Osteoblast (primary cell): ENCODE data around the gene UNC5C. TPM values are rescaled to one million over a fixed set of nuclear protein-coding genes. Genes with fewer than 3 reads are reported as not detected.

Experiments used
- DNase-seq: peaks from one replicate; pipeline ENCODE4 v3.0.0; 2011; ENCODE audit warnings: low spot score, mixed read lengths; ENCODE audit not compliant: insufficient read length; ENCODE audit errors: missing footprints
- H2AFZ ChIP-seq: 2 replicates; pipeline ENCODE4 v1.6.0; 2011; ENCODE audit warnings: mild to moderate bottlenecking, low read length
- H3K27ac ChIP-seq: 2 replicates; pipeline ENCODE4 v1.5.1; 2011; ENCODE audit warnings: mild to moderate bottlenecking, low read depth, low read length, moderate library complexity
- H3K27me3 ChIP-seq: 2 replicates; pipeline ENCODE4 v1.6.0; 2012; ENCODE audit warnings: mild to moderate bottlenecking, control low read depth, inconsistent platforms, low read length, moderate library complexity; ENCODE audit not compliant: insufficient read depth
- H3K36me3 ChIP-seq: 2 replicates; pipeline ENCODE4 v1.5.1; 2011; ENCODE audit warnings: mild to moderate bottlenecking, low read length, control low read depth, moderate library complexity; ENCODE audit not compliant: insufficient read depth
- H3K4me1 ChIP-seq: 2 replicates; pipeline ENCODE4 v1.5.1; 2011; ENCODE audit warnings: mild to moderate bottlenecking, low read length, control low read depth, moderate library complexity; ENCODE audit not compliant: insufficient read depth
- H3K4me2 ChIP-seq: 2 replicates; pipeline ENCODE4 v1.6.0; 2011; ENCODE audit warnings: mild to moderate bottlenecking, low read length; ENCODE audit not compliant: insufficient read depth
- H3K4me3 ChIP-seq: fragments of 200-600 bp; sonication (generic); 3 replicates; pipeline ENCODE4 v1.5.1; 2012; ENCODE audit warnings: mild to moderate bottlenecking, low read length, inconsistent platforms; ENCODE audit not compliant: insufficient read depth
- H3K79me2 ChIP-seq: 2 replicates; pipeline ENCODE4 v1.6.0; 2012; ENCODE audit warnings: mild to moderate bottlenecking, low read length, control low read depth, inconsistent platforms; ENCODE audit not compliant: insufficient read depth
- H3K9me3 ChIP-seq: 2 replicates; pipeline ENCODE4 v1.5.1; 2011; ENCODE audit warnings: low read depth, low read length, control low read depth
- H4K20me1 ChIP-seq: 2 replicates; pipeline ENCODE4 v1.6.0; 2012; ENCODE audit warnings: mild to moderate bottlenecking, low read length, control low read depth; ENCODE audit not compliant: insufficient read depth
- total RNA-seq: library from RNA; depleted of rRNA; stranded (reverse); fragments of >200 nt; gene quantifications from 2 replicates; pipeline ENCODE4 v1.2.3, GENCODE V29; 2012
- TF ChIP-seq, protein P1 (sequence below): IDR thresholded peaks from 2 replicates; pipeline ENCODE4 v1.5.1; 2011; ENCODE audit warnings: mild to moderate bottlenecking, low read depth, low read length, moderate library complexity; ENCODE audit errors: extremely low read depth

UNC5C gene
- total RNA-seq, 1 donor: 9.0 TPM

DNA sequence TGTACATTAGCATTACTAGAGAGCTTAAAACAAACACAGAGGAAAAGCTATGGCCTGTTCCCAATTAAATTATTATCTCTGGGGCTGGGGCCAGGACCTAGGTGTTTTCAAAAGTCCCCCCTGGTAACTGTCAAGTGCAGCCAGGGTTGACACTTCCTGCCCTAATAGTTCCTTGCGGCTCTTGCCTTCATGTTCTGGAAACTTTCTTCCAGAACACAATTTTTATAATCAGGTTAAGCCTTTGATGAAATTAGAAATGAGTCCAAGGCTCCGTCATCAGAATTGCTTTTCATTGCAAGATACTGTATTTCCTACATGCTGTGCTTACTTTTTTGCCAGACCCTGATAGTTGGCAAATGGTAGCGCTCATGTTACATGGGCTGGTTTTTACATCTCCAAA, 229.6 kb downstream of the UNC5C start:
- no peaks in the 10 kb centered on the region for H3K9me3 ChIP-seq
- H3K27ac ChIP-seq: no peak overlapping the region
- H3K4me2 ChIP-seq: no peak overlapping the region
- no peaks in the 10 kb centered on the region for H3K79me2 ChIP-seq
- H3K4me3 ChIP-seq: no peak overlapping the region
- peaks cover 5% of the 10 kb centered on the region for H3K4me1 ChIP-seq
- no peaks in the 10 kb centered on the region for H3K27me3 ChIP-seq
- no peak overlapping the region for H2AFZ ChIP-seq
- DNase-seq: no peak
- no peaks in the 10 kb centered on the region for H3K36me3 ChIP-seq
- TF ChIP-seq, protein P1, sequence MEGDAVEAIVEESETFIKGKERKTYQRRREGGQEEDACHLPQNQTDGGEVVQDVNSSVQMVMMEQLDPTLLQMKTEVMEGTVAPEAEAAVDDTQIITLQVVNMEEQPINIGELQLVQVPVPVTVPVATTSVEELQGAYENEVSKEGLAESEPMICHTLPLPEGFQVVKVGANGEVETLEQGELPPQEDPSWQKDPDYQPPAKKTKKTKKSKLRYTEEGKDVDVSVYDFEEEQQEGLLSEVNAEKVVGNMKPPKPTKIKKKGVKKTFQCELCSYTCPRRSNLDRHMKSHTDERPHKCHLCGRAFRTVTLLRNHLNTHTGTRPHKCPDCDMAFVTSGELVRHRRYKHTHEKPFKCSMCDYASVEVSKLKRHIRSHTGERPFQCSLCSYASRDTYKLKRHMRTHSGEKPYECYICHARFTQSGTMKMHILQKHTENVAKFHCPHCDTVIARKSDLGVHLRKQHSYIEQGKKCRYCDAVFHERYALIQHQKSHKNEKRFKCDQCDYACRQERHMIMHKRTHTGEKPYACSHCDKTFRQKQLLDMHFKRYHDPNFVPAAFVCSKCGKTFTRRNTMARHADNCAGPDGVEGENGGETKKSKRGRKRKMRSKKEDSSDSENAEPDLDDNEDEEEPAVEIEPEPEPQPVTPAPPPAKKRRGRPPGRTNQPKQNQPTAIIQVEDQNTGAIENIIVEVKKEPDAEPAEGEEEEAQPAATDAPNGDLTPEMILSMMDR: no peak
- H4K20me1 ChIP-seq: no peaks in the 10 kb centered on the region

GRCh38 chr4:95318483-95318882, 230.3 kb downstream of the UNC5C start:
- no peaks in the 10 kb centered on the region for H3K27me3 ChIP-seq
- H3K4me1 ChIP-seq: peaks cover 5% of the 10 kb centered on the region
- H3K4me3 ChIP-seq: no peak overlapping the region
- H4K20me1 ChIP-seq: no peaks in the 10 kb centered on the region
- H3K4me2 ChIP-seq: no peak overlapping the region
- H2AFZ ChIP-seq: no peak overlapping the region
- H3K27ac ChIP-seq: no peak overlapping the region
- no peaks in the 10 kb centered on the region for H3K9me3 ChIP-seq
- TF ChIP-seq, protein P1: no peak
- H3K79me2 ChIP-seq: no peaks in the 10 kb centered on the region
- no peaks in the 10 kb centered on the region for H3K36me3 ChIP-seq
- no peak for DNase-seq

DNA sequence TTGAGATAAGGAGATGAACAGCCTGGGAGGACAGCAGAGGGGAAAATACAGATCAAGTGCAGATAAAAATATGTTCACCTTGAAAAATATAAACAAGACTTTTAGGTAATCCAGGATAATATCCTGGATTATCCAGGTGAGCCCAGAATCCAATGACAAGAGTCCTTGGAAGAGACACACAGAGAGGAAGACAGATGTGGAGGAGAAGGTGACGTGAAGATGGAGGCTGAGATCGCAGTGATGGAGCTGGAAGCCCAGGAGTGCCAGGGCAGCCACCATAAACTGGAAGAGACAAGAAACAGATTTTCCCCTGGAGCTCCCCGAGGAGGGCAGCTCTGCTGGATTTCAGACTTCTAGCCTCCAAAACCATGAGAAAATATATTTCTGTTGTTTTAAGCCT, 230.7 kb downstream of the UNC5C start:
- Histone ChIP-seq H3K27ac (no peak overlapping the region), H4K20me1 (no peaks in the 10 kb centered on the region), H3K4me3 (no peak overlapping the region), H3K27me3 (no peaks in the 10 kb centered on the region), H3K9me3 (no peaks in the 10 kb centered on the region), H2AFZ (no peak overlapping the region), H3K4me2 (no peak overlapping the region), H3K36me3 (no peaks in the 10 kb centered on the region), H3K79me2 (no peaks in the 10 kb centered on the region), H3K4me1 (peaks cover 5% of the 10 kb centered on the region)
- TF ChIP-seq, protein P1: no peak
- DNase-seq: no peak

DNA sequence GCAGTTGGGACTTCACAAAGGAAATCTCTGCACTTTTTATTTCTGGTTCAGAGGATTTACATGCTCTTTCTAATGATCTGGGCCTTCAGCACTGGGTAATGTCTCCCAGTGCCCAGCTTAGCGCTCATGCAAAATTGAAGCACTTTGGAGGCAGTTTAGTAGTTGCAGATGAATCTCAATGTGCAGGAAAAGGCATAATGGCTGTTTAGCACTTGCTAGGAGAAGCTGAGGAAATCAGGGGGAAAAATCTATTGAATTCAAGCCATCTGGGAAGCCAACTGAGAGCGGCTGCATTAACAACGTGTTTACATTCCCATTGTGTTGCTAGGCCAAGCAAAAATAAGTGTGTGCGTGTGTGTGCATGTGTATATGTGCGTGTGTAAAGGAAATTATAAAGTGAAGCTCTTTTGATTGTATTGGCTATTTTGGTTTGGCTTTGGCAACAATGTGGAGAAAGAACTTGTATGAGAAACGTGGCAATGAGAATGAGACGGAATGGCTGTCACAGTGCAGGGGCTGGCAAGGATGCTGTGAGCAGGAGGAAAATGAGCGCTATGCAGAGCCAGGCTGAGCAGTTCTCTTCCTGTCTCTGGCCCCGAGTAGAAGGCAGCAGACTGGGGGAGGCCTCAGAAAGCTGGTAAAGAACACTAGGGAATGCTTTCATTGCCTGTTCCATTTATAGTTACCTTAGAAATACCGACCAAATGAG, 231.5 kb downstream of the UNC5C start:
- Histone ChIP-seq H2AFZ (no peak overlapping the region), H3K27ac (no peak overlapping the region), H3K36me3 (no peaks in the 10 kb centered on the region), H4K20me1 (no peaks in the 10 kb centered on the region), H3K9me3 (no peaks in the 10 kb centered on the region), H3K4me2 (no peak overlapping the region), H3K79me2 (no peaks in the 10 kb centered on the region), H3K4me3 (no peak overlapping the region), H3K4me1 (peaks cover 5% of the 10 kb centered on the region), H3K27me3 (no peaks in the 10 kb centered on the region)
- TF ChIP-seq, protein P1: no peak
- no peak for DNase-seq
